OCI-LY7 (cell line): ENCODE data around the gene MTURN. TPM values are rescaled to one million over a fixed set of nuclear protein-coding genes. Genes with fewer than 3 reads are reported as not detected.
A peak's percentile ranks its signal among the peaks of the same experiment; 100 is the strongest.

Experiments
- BruUV-seq: library from RNA; stranded (reverse); fragments of 400-500 nt; replicated peaks from 2 replicates; lab custom pipeline; 2021; lab: Mats Ljungman, UMichigan
- CTCF ChIA-PET: fragments of 300-600 bp; sonication (Branson Sonifier 250); formaldehyde crosslinking; loops from one replicate; lab custom pipeline; 2022; ENCODE audit warnings: antibody characterized with exemption; ENCODE audit not compliant: unreplicated experiment; lab: Charles Lee
- POLR2A ChIA-PET: fragments of 300-600 bp; sonication (Branson Sonifier 250); formaldehyde crosslinking; loops from one replicate; lab custom pipeline; 2022; ENCODE audit warnings: antibody characterized with exemption; lab: Charles Lee
- DNase-seq: peaks from one replicate; pipeline ENCODE4 v3.0.0-alpha.2; 2015; ENCODE audit warnings: low spot score
- H2AFZ ChIP-seq: fragments of 200-600 bp; sonication (generic), shearing (Covaris generic); 2 replicates; pipeline ENCODE4 v1.6.1; 2014; ENCODE audit warnings: mild to moderate bottlenecking, antibody characterized with exemption, low read length, moderate library complexity
- H3K27ac ChIP-seq: fragments of 200-600 bp; sonication (generic); 2 replicates; pipeline ENCODE4 v1.5.1; 2014; ENCODE audit warnings: mixed run types, low read depth, mild to moderate bottlenecking, moderate library complexity, low read length, inconsistent platforms; ENCODE audit not compliant: poor library complexity, severe bottlenecking
- H3K36me3 ChIP-seq: fragments of 200-600 bp; sonication (generic); 2 replicates; pipeline ENCODE4 v1.6.1; 2014; ENCODE audit warnings: mild to moderate bottlenecking, antibody characterized with exemption, low read length, moderate library complexity, mixed read lengths; ENCODE audit not compliant: insufficient read depth
- H3K4me1 ChIP-seq: fragments of 200-600 bp; sonication (generic); 2 replicates; pipeline ENCODE4 v1.5.1; 2014; ENCODE audit warnings: mild to moderate bottlenecking, low read length; ENCODE audit not compliant: insufficient read depth, poor library complexity, severe bottlenecking
- H3K4me2 ChIP-seq: fragments of 200-600 bp; sonication (generic); 2 replicates; pipeline ENCODE4 v1.6.1; 2014; ENCODE audit warnings: mild to moderate bottlenecking, low read length
- H3K4me3 ChIP-seq: fragments of 200-600 bp; sonication (generic); 2 replicates; pipeline ENCODE4 v1.5.1; 2014; ENCODE audit warnings: mild to moderate bottlenecking, low read depth, low read length; ENCODE audit not compliant: poor library complexity, severe bottlenecking
- H3K79me2 ChIP-seq: fragments of 200-600 bp; sonication (generic); 2 replicates; pipeline ENCODE4 v1.6.1; 2016; ENCODE audit warnings: low read depth, mild to moderate bottlenecking, low read length, moderate library complexity, mixed read lengths; ENCODE audit not compliant: insufficient read depth
- H3K9me2 ChIP-seq: fragments of 200-600 bp; sonication (generic); 2 replicates; pipeline ENCODE4 v1.6.1; 2016; ENCODE audit warnings: mild to moderate bottlenecking, low read length, mixed read lengths; ENCODE audit not compliant: insufficient read depth
- H3K9me3 ChIP-seq: fragments of 200-600 bp; sonication (generic); 2 replicates; pipeline ENCODE4 v1.6.1; 2014; ENCODE audit warnings: mild to moderate bottlenecking, mixed run types, low read length, mixed read lengths
- H4K20me1 ChIP-seq: fragments of 200-600 bp; sonication (generic); 2 replicates; pipeline ENCODE4 v1.6.1; 2014; ENCODE audit warnings: mild to moderate bottlenecking, antibody characterized with exemption, low read length, moderate library complexity, mixed read lengths; ENCODE audit not compliant: insufficient read depth
- EZH2phosphoT487 ChIP-seq: fragments of 200-600 bp; sonication (generic); IDR thresholded peaks from 2 replicates; pipeline ENCODE4 v1.6.1; 2018; ENCODE audit warnings: low read depth, borderline replicate concordance, mild to moderate bottlenecking, mixed run types, antibody characterized with exemption, low read length, moderate library complexity, mixed read lengths
- intact Hi-C: fragments of 100-400 bp; cut with micrococcal nuclease; formaldehyde crosslinking; loops from one replicate; pipeline ENCODE4 v1.10.0; 2022; ENCODE audit not compliant: unreplicated experiment
- total RNA-seq, 2 experiments: library from RNA; depleted of rRNA in 1 of 2; stranded (reverse); fragments of >200 nt in 1 of 2; shearing (Covaris generic) in 1 of 2; gene quantifications; 2 replicates each; pipeline ENCODE4 v1.2.3, GENCODE V29; 2014 to 2022
- TF ChIP-seq, protein P1 (sequence below): fragments of 200-600 bp; sonication (generic); conservative IDR thresholded peaks from 2 replicates; pipeline ENCODE4 v1.5.1; 2014; ENCODE audit warnings: mild to moderate bottlenecking, antibody characterized with exemption, low read length, moderate library complexity, mixed read lengths

MTURN gene
- total RNA-seq, 2 experiments from 2014 or later, result 2.9 to 4.1 TPM

DNA sequence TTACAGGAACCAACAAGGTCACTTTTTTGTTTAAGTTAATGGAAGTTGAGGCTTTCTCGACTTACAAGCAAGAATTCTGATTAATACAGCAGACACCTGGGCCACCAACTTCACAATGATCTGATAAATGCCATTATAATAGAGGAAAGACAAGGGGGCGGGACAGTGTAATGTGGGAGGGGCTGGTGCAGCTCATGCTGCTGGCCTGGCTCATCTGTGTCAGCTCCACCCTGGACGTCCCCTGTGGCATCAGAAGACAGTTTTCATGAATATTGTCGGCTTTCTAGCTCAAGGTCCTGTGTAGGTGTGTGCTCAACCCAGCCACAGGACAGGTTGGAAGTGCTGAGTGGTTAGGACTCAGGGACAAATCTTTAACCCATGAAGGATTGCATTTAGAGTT is 57.0 kb downstream of the MTURN start:
- no peak overlapping the region for H3K27ac ChIP-seq
- BruUV-seq, result no TSS peak
- no peak overlapping the region for H3K4me3 ChIP-seq
- intact Hi-C loops, result no loop called here
- no peaks in the 10 kb centered on the region for H3K4me1 ChIP-seq
- no peak for TF ChIP-seq EZH2phosphoT487
- TF ChIP-seq, protein P1, sequence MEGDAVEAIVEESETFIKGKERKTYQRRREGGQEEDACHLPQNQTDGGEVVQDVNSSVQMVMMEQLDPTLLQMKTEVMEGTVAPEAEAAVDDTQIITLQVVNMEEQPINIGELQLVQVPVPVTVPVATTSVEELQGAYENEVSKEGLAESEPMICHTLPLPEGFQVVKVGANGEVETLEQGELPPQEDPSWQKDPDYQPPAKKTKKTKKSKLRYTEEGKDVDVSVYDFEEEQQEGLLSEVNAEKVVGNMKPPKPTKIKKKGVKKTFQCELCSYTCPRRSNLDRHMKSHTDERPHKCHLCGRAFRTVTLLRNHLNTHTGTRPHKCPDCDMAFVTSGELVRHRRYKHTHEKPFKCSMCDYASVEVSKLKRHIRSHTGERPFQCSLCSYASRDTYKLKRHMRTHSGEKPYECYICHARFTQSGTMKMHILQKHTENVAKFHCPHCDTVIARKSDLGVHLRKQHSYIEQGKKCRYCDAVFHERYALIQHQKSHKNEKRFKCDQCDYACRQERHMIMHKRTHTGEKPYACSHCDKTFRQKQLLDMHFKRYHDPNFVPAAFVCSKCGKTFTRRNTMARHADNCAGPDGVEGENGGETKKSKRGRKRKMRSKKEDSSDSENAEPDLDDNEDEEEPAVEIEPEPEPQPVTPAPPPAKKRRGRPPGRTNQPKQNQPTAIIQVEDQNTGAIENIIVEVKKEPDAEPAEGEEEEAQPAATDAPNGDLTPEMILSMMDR, result no peak
- POLR2A ChIA-PET, result interaction anchor here (0.5 to 2.2 kb wide), 6 partner anchors 10 to 205 kb away, joined by 3 to 7 read pairs (median 4); no protein-coding TSS in a partner anchor
- no peak overlapping the region for H3K4me2 ChIP-seq
- no peak for DNase-seq
- peaks cover 19% of the 10 kb centered on the region for H3K9me3 ChIP-seq
- no peaks in the 10 kb centered on the region for H3K36me3 ChIP-seq
- H3K79me2 ChIP-seq, result no peaks in the 10 kb centered on the region
- no peaks in the 10 kb centered on the region for H4K20me1 ChIP-seq
- H2AFZ ChIP-seq, result no peak overlapping the region
- CTCF ChIA-PET, result no interaction called here
- no peaks in the 10 kb centered on the region for H3K9me2 ChIP-seq

DNA sequence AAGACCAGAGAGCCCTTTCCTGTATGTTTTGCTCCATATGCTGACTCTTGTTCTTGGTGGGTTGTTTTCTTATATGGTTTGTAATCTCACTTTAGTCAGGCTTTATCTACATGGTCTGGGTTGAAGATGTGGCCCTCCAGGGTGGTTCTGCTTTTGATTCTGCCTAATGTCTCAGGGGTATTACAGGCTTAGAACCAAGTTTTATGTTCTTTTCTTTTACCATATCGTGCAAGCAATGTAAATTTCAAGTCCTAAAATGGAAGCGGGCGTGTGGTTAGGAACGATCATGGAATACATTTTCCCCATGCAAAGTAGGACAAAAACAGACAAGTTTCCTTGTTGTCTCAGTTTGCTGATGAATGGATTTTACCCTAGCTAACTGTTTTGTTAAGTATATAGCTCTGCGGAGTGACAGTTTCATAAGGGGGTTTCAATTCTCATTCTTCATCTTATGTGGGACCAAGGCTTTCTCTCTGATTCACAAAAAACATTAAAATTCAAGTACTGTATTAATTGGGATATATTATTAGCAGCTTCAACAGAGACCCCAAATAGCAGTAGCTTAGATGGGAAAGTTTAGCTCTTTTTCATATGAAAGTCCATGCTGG is 58.7 kb downstream of the MTURN start:
- peaks cover 21% of the 10 kb centered on the region for H3K9me3 ChIP-seq
- no peak overlapping the region for H3K4me2 ChIP-seq
- H3K4me3 ChIP-seq, result no peak overlapping the region
- no peak overlapping the region for H2AFZ ChIP-seq
- no TSS peak for BruUV-seq
- no peak overlapping the region for H3K27ac ChIP-seq
- intact Hi-C loops, result no loop called here
- H4K20me1 ChIP-seq, result no peaks in the 10 kb centered on the region
- ChIA-PET POLR2A (interaction anchor here (0.7 to 1.5 kb wide), 4 partner anchors 10 to 17 kb away, joined by 3 to 5 read pairs (median 3); no protein-coding TSS in a partner anchor), CTCF (no interaction called here)
- H3K9me2 ChIP-seq, result no peaks in the 10 kb centered on the region
- H3K79me2 ChIP-seq, result no peaks in the 10 kb centered on the region
- no peaks in the 10 kb centered on the region for H3K4me1 ChIP-seq
- no peak for DNase-seq
- no peaks in the 10 kb centered on the region for H3K36me3 ChIP-seq
- no peak for TF ChIP-seq EZH2phosphoT487
- TF ChIP-seq, protein P1, result no peak

DNA sequence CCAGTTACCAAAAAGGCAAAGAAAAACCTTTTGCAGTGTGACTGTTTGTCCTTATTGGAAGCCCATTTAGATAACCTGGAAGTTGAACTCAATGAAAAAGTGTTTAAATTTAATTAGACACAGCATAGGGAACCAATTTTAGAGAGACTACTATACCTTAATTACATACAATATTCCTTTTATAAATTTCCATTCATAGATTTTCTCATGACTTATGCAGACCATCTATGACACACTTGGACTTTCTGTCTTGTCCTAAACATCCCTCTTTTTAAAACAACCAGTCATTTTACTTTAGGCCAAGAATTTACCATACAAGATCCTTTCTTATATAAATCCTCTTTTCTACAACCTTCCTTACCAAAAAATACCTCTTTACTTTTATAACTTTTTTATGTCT is 61.6 kb downstream of the MTURN start:
- POLR2A ChIA-PET, result no interaction called here
- no TSS peak for BruUV-seq
- Histone ChIP-seq H2AFZ (no peak overlapping the region), H3K9me2 (no peaks in the 10 kb centered on the region), H3K36me3 (no peaks in the 10 kb centered on the region), H3K79me2 (no peaks in the 10 kb centered on the region), H3K4me1 (peaks cover 10% of the 10 kb centered on the region), H4K20me1 (no peaks in the 10 kb centered on the region), H3K27ac (no peak overlapping the region), H3K9me3 (peaks cover 21% of the 10 kb centered on the region), H3K4me3 (no peak overlapping the region), H3K4me2 (no peak overlapping the region)
- TF ChIP-seq, protein P1, result no peak
- TF ChIP-seq EZH2phosphoT487, result no peak
- DNase-seq, result peak; percentile 30
- intact Hi-C loops, result no loop called here
- CTCF ChIA-PET, result no interaction called here
